ENCODE measurements around the gene NUPR1.

DNA sequence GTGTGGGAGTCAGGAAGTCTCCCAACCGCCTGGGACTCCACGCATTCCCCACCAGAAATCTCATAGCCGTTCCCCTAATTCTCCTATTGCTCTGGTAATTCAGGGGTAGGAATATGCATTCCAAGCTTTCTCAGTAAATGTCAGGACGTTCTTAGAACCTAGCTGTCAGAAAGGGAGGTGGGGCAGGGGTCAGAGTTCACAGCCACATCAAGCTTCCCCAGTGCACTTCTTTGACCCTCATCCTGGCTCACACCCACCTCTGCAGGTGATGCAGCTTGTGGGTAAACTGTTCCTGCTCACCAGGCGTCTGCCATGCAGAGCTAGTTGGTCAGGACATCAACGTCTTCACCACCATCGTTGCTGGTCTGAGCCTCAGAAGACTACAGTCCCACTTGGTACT is 18.1 kb downstream of the NUPR1 start:
- no peak for TF ChIP-seq ZFP3 (CRISPR knock-in tag; IDR thresholded peaks at IDR 0.05)
- no peak for TF ChIP-seq RARB (CRISPR knock-in tag; IDR thresholded peaks at IDR 0.05)
- TF ChIP-seq ESRRG (CRISPR knock-in tag; IDR thresholded peaks at IDR 0.05): no peak

Data from SK-N-SH treated with all-trans-retinoic acid at 6 μM for 48 hours (cell line).